Lung (tissue), 12 donors: Measurements from ENCODE around the gene BBOF1. TPM values are rescaled to one million over a fixed set of nuclear protein-coding genes. Genes with fewer than 3 reads are reported as not detected.
"Not testable (repeated sequence)": the region's sequence is repeated elsewhere in the genome, so short reads cannot be mapped to it uniquely, and the experiment has no call there.

ENCODE experiments used
- ATAC-seq: fragments of 200-7000 bp; cut with Tn5 transposase; one replicate; pipeline ENCODE4 v1.9.1; 2020; ENCODE audit warnings: moderate number of reproducible peaks; ENCODE audit not compliant: insufficient read depth, low FRiP score
- DNase-seq, 3 donors: peaks; one replicate each; pipeline ENCODE4 v3.0.0-alpha.2; 2013 to 2017
- H3K27ac ChIP-seq, 2 donors: one replicate each; pipeline ENCODE4 v1.5.1; 2013; ENCODE audit warnings: mild to moderate bottlenecking in 2 of 2, moderate library complexity in 2 of 2, control low read depth in 1 of 2, inconsistent platforms in 1 of 2, low read depth in 1 of 2, low read length in 1 of 2
- H3K27me3 ChIP-seq, 3 donors: one replicate each; pipeline ENCODE4 v1.5.1; 2013; ENCODE audit warnings: low read length in 2 of 3; ENCODE audit not compliant: control insufficient read depth in 3 of 3, insufficient read depth in 3 of 3
- H3K36me3 ChIP-seq, 4 donors: one replicate each; pipeline ENCODE4 v1.5.1; 2013; ENCODE audit warnings: low read length in 4 of 4, mild to moderate bottlenecking in 1 of 4, moderate library complexity in 1 of 4; ENCODE audit not compliant: control insufficient read depth in 4 of 4, insufficient read depth in 4 of 4
- H3K4me1 ChIP-seq, 5 donors: one replicate each; pipeline ENCODE4 v1.5.1; 2013; ENCODE audit warnings: low read length in 5 of 5, mild to moderate bottlenecking in 2 of 5, moderate library complexity in 1 of 5; ENCODE audit not compliant: control insufficient read depth in 5 of 5, insufficient read depth in 5 of 5
- H3K4me3 ChIP-seq: one replicate; pipeline ENCODE4 v1.5.1; 2013; ENCODE audit warnings: mild to moderate bottlenecking, control low read depth, moderate library complexity
- H3K9ac ChIP-seq, 2 donors: one replicate each; pipeline ENCODE4 v1.5.1; 2013; ENCODE audit warnings: low read length in 2 of 2, control low read depth in 1 of 2; ENCODE audit not compliant: insufficient read depth in 1 of 2
- H3K9me3 ChIP-seq, 4 donors: one replicate each; pipeline ENCODE4 v1.5.1; 2013; ENCODE audit warnings: low read length in 3 of 4, mild to moderate bottlenecking in 1 of 4, moderate library complexity in 1 of 4; ENCODE audit not compliant: control insufficient read depth in 4 of 4, insufficient read depth in 3 of 4
- CTCF ChIP-seq: IDR thresholded peaks from 2 replicates; pipeline ENCODE4 v1.5.1; 2012; ENCODE audit warnings: mild to moderate bottlenecking; ENCODE audit errors: control extremely low read depth, extremely low read depth
- WGBS, 2 donors: extraction: QIAGEN DNeasy Blood & Tissue Kit; methylation state at CpG; one replicate each; pipeline ENCODE4 v1.1.7; 2013; 5-methylcytosine and 5-hydroxymethylcytosine counted together
- polyA plus RNA-seq, 2 donors: library from polyadenylated mRNA; stranded (reverse); fragments of 200-250 nt; gene quantifications; one replicate each; pipeline ENCODE4 v1.2.1, GENCODE V29; 2013
- total RNA-seq, 2 donors: library from RNA; depleted of rRNA in 1 of 2; stranded (reverse); fragments of >200 nt in 1 of 2; gene quantifications; one replicate each; pipeline ENCODE4 v1.2.1, GENCODE V29; 2014 to 2021
- donor health status: control.
- donor health status: control.
- donor health status: Bipolar disorder and iron deficiency.
- donor health status: healthy.
- donor health status: DM: yes; HTN: yes; CAD: no.

The BBOF1 gene
- total and polyA plus RNA-seq, 4 donors: 6.6 to 23.1 (median 10.4) TPM

GRCh38 chr14:73977896-73978295 is 41.3 kb upstream of the BBOF1 start:
- DNase-seq (peak in 1 of 3 donors; percentile 1), ATAC-seq (no peak)
- no peak overlapping the region for H3K4me3 ChIP-seq
- H3K27ac ChIP-seq: no peak overlapping the region
- no peaks in the 10 kb centered on the region for H3K27me3 ChIP-seq
- 47 to 58% methylated on average over 4 of the region's 4 CpGs for WGBS, 2 donors
- H3K9me3 ChIP-seq: peaks cover 0 to 2% (median 0%) of the 10 kb centered on the region in 4 donors
- peaks cover 0 to 7% (median 0%) of the 10 kb centered on the region in 5 donors for H3K4me1 ChIP-seq
- peaks cover 0 to 12% (median 6%) of the 10 kb centered on the region in 4 donors for H3K36me3 ChIP-seq
- H3K9ac ChIP-seq: no peak overlapping the region
- no peak for TF ChIP-seq CTCF

- no peaks in the 10 kb centered on the region for H3K4me1 ChIP-seq
- ATAC-seq (no peak), DNase-seq (no peak)
- WGBS, 2 donors: 91 to 97% methylated on average over 3 of the region's 3 CpGs
- H3K9ac ChIP-seq: no peak overlapping the region
- H3K36me3 ChIP-seq: peaks cover 0 to 13% (median 4%) of the 10 kb centered on the region in 4 donors
- no peak overlapping the region for H3K27ac ChIP-seq
- TF ChIP-seq CTCF: no peak
- no peaks in the 10 kb centered on the region for H3K27me3 ChIP-seq
- no peaks in the 10 kb centered on the region for H3K9me3 ChIP-seq
- H3K4me3 ChIP-seq: no peak overlapping the region
Measured at GRCh38 chr14:73988065-73988464, 31.1 kb upstream of the BBOF1 start.

GRCh38 chr14:73988656-73989055 is 30.5 kb upstream of the BBOF1 start:
- not testable (repeated sequence) for H3K9me3 ChIP-seq, H3K27ac ChIP-seq, ATAC-seq, H3K27me3 ChIP-seq, H3K4me3 ChIP-seq, DNase-seq, H3K9ac ChIP-seq, H3K4me1 ChIP-seq
- H3K36me3 ChIP-seq: peaks cover 0 to 13% (median 4%) of the 10 kb centered on the region in 4 donors
- 76 to 86% methylated on average over 5 to 6 of the region's 7 CpGs for WGBS, 2 donors

GRCh38 chr14:73991092-73991491 is 28.1 kb upstream of the BBOF1 start:
- Histone ChIP-seq H3K9me3 (no peaks in the 10 kb centered on the region), H3K9ac (no peak overlapping the region), H3K36me3 (peaks cover 0 to 16% (median 5%) of the 10 kb centered on the region in 4 donors), H3K4me1 (no peaks in the 10 kb centered on the region), H3K27me3 (no peaks in the 10 kb centered on the region), H3K4me3 (no peak overlapping the region), H3K27ac (no peak overlapping the region)
- no peak for TF ChIP-seq CTCF
- 72 to 75% methylated on average over 4 of the region's 4 CpGs for WGBS, 2 donors
- ATAC-seq (no peak), DNase-seq (no peak)

GRCh38 chr14:73994926-73995325 is 24.2 kb upstream of the BBOF1 start:
- ATAC-seq, H3K36me3 ChIP-seq, H3K27ac ChIP-seq, H3K27me3 ChIP-seq, H3K4me1 ChIP-seq, H3K9ac ChIP-seq, DNase-seq, H3K4me3 ChIP-seq, H3K9me3 ChIP-seq: not testable (repeated sequence)
- WGBS, 2 donors: 91% methylated on average over 7 of the region's 7 CpGs
